ENCODE results near the gene SLC66A3.

SLC66A3 gene

GRCh38 chr2:11147263-11147662, 8.0 kb upstream of the SLC66A3 start:
- no peak for TF ChIP-seq EZH2 (IDR thresholded peaks at IDR 0.05; ENCODE audit: borderline replicate concordance, low read length)
- no peak for TF ChIP-seq CTCF (IDR thresholded peaks at IDR 0.05; ENCODE audit: low read length)
- Histone ChIP-seq H3F3A (ENCODE audit: insufficient read depth, low read length) (no peaks in the 10 kb centered on the region), H3K27me3 (ENCODE audit: insufficient read depth, low read length) (no peaks in the 10 kb centered on the region), H3K27ac (ENCODE audit: low read depth, low read length, poor library complexity, severe bottlenecking) (no peak overlapping the region), H3K79me2 (ENCODE audit: insufficient read depth, low read length) (no peaks in the 10 kb centered on the region), H3K4me3 (ENCODE audit: low read depth, low read length, poor library complexity, severe bottlenecking) (no peak overlapping the region), H3K4me1 (ENCODE audit: insufficient read depth, low read length, severe bottlenecking) (no peaks in the 10 kb centered on the region), H3K9me2 (ENCODE audit: low read depth, low read length) (no peaks in the 10 kb centered on the region), H3K36me3 (ENCODE audit: insufficient read depth, low read length) (no peaks in the 10 kb centered on the region; the same call in 1 of the 2 replicates), H3K9me3 (ENCODE audit: low read length) (0 out of 2 replicates have a peak, but pooled peaks cover 2% of the 10 kb centered on the region), H2AFZ (ENCODE audit: low read length) (no peak overlapping the region), H4K20me1 (ENCODE audit: insufficient read depth, low read length) (no peaks in the 10 kb centered on the region), H3K9ac (ENCODE audit: low read length) (no peak overlapping the region), H3K4me2 (ENCODE audit: low read length) (no peak overlapping the region)

GRCh38 chr2:11152591-11152990, 2.7 kb upstream of the SLC66A3 start:
- Histone ChIP-seq H3K36me3 (ENCODE audit: insufficient read depth, low read length) (no peaks in the 10 kb centered on the region; the same call in 1 of the 2 replicates), H4K20me1 (ENCODE audit: insufficient read depth, low read length) (no peaks in the 10 kb centered on the region), H3K4me2 (ENCODE audit: low read length) (no peak overlapping the region), H3K9me2 (ENCODE audit: low read depth, low read length) (no peaks in the 10 kb centered on the region), H3K27ac (ENCODE audit: low read depth, low read length, poor library complexity, severe bottlenecking) (no peak overlapping the region), H3K79me2 (ENCODE audit: insufficient read depth, low read length) (no peaks in the 10 kb centered on the region), H3K4me1 (ENCODE audit: insufficient read depth, low read length, severe bottlenecking) (peaks cover 14% of the 10 kb centered on the region), H3K27me3 (ENCODE audit: insufficient read depth, low read length) (no peaks in the 10 kb centered on the region), H3K9ac (ENCODE audit: low read length) (no peak overlapping the region), H3F3A (ENCODE audit: insufficient read depth, low read length) (no peaks in the 10 kb centered on the region), H2AFZ (ENCODE audit: low read length) (no peak overlapping the region), H3K9me3 (ENCODE audit: low read length) (no peaks in the 10 kb centered on the region), H3K4me3 (ENCODE audit: low read depth, low read length, poor library complexity, severe bottlenecking) (no peak overlapping the region)
- TF ChIP-seq EZH2 (IDR thresholded peaks at IDR 0.05; ENCODE audit: borderline replicate concordance, low read length) (no peak), CTCF (IDR thresholded peaks at IDR 0.05; ENCODE audit: low read length) (no peak)

GRCh38 chr2:11154016-11154922, 998 bp upstream of the SLC66A3 start:
- Histone ChIP-seq H3K79me2 (ENCODE audit: insufficient read depth, low read length) (no peaks in the 10 kb centered on the region), H3K4me3 (ENCODE audit: low read depth, low read length, poor library complexity, severe bottlenecking) (peak overlapping the region; percentile 68), H4K20me1 (ENCODE audit: insufficient read depth, low read length) (no peaks in the 10 kb centered on the region), H3K9ac (ENCODE audit: low read length) (peak overlapping the region; percentile 75), H3F3A (ENCODE audit: insufficient read depth, low read length) (no peaks in the 10 kb centered on the region), H3K4me2 (ENCODE audit: low read length) (peak overlapping the region; percentile 93), H2AFZ (ENCODE audit: low read length) (peak overlapping the region; percentile 48), H3K9me2 (ENCODE audit: low read depth, low read length) (no peaks in the 10 kb centered on the region), H3K9me3 (ENCODE audit: low read length) (no peaks in the 10 kb centered on the region), H3K27me3 (ENCODE audit: insufficient read depth, low read length) (no peaks in the 10 kb centered on the region), H3K27ac (ENCODE audit: low read depth, low read length, poor library complexity, severe bottlenecking) (no peak overlapping the region), H3K36me3 (ENCODE audit: insufficient read depth, low read length) (no peaks in the 10 kb centered on the region), H3K4me1 (ENCODE audit: insufficient read depth, low read length, severe bottlenecking) (peaks cover 14% of the 10 kb centered on the region)
- TF ChIP-seq EZH2 (IDR thresholded peaks at IDR 0.05; ENCODE audit: borderline replicate concordance, low read length) (no peak), CTCF (IDR thresholded peaks at IDR 0.05; ENCODE audit: low read length) (no peak)

All from OCI-LY1 (cell line).